HUDEP-2 (cell line): ENCODE results near the gene MRPS21.
"Not testable (repeated sequence)": the region's sequence is repeated elsewhere in the genome, so short reads cannot be mapped to it uniquely, and the experiment has no call there.

Experiments used
- DNase-seq, 76 experiments: peaks; one replicate each; lab custom pipeline; 2025; ENCODE audit not compliant: unreplicated experiment in 76 of 76; lab: John Stamatoyannopoulos, UW

Gene MRPS21

DNA sequence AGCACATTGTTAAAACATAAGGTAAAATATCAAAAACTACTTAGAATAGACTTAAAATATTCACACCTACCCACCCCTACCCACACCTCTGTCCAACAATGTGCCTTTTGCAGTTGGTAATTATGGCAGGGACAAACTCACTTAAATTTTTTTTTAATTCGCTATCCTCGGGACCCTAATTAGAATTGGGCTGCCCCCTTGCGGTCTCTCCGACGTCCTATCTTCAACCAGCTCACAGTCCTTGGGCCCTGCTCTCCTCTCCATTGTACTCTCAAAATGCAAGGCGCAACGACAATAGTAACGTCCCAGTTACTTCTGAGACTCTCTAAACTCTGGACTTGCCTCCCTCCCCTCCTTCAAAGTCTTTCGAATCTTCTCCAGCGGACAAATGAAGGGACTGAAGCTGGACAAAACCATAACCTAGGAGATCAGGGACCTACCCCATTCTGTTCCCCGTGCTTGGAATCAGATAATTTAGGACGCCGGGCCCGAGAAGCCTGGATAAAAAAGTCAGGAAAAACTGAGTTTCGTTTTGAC lies 12.4 kb upstream of the MRPS21 start:
- DNase-seq = peak in 70 of 76 experiments; percentile 7 to 77 (median 51)

DNA sequence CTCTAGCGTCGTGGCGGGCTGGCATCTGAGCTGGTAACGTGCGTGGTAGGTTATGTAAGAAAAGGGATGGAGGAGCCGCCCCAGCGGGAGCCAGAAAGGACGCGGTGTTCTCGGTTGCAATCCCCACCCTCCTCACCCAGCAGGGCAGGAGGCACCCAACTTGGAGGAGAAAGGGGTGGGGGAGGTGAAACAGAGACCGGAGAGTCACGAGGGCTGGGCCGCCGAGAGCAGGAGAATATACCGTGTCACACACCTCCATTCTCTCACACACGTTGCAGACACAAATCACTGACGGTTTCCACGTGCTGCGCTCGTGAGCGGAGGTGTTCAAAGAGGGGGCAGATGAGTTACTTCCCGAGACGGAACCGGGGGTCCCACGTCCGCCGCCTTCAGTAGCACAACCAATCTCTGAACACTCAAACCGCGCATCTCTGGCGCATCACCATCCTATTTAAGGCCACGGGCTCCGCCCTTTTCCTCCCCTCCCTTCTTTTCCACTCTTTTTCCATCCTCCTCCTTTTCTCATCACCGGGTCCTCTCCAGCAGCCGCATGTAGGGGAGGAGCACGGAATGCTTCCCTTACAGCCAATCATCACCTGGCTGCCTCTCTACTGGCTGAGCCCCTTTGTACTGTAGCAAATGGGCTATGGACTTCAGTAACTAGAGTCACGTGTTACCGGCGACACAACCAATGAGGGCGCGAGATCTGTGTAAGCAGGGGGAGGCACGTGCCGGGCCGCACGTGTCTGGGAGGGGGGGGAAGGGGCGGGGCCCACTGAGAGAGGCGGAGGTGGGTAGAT lies 11.7 kb upstream of the MRPS21 start, which contains the start of gene CIART:
CIART (plus strand) TSS at position 797 of the 800 bp plus-strand sequence. CDS start 714 bp downstream, outside the sequence.
- peak; percentile 54 to 98 (median 93) for DNase-seq

DNA sequence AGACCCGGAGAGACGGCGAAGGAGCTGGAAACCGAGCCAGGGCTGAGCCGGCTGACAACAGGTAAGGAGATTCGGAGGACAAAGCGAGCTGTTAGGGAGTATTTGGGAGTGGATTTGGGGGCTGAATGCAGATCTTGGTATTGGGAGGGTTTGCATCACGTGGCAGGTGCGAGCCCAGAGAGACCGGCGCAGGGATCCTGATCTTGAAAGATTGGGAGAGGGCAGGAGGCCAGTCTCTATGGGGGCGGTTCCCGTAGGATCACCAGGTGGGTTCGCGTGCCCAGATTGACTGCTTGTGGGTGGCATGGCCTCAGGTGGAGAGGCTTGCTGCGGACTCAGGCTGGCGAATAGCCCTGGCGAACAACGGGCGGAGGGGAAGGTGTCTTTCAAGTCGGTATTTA lies 11.1 kb upstream of the MRPS21 start:
- DNase-seq = peak in 7 of 76 experiments; percentile 47 to 58 (median 54)

DNA sequence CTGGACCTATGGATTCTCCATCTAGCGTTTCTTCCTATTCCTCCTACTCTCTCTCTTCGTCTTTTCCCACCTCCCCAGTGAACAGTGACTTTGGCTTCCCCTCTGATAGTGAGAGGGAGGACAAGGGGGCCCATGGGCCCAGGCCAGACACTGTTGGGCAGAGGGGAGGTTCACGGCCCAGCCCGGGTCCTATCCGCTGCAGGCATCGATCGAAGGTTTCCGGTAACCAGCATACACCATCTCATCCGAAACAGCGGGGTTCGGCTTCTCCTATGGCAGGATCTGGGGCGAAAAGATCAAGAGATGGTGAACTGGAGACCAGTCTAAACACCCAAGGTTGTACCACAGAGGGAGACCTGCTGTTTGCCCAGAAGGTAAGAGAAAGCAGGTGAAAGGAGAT lies 10.4 kb upstream of the MRPS21 start:
- DNase-seq = no peak

DNA sequence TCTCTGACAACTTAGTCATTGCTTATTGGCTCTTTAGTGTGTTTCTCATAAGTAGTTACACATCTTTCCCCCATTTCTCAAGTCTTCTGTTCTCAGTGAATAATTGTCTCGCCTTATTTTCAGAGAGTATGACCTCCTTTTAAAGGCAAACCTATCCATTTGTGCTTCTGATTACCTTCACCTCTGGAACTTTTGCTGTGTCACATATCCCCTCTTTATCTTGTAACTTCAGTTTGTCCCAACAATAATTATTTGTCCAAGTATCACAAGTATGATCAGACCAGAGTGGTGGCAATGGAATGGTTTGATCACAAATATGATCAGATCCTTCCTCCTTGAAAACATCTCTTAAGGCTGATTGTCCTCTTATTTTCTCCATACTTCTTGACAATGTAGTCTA lies 5.3 kb upstream of the MRPS21 start:
- DNase-seq = no peak

DNA sequence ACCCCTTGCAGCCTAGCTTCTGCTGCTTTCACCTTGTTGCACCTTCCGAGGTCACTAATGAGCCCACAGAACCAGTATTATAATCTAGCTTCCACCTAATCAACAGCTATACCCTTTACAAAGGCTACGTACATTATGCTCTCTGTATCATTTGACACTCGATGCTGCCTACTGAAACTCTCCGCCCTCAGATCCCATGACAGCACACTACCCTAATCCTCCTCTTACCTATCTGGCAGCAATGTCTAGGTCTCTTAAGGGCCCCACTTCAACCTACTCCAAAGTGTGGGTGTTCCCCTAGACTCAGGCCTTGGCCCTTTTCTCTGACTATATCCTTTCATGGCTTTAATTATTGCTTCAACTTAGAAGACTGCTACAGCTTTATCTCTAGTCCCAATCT lies 4.8 kb upstream of the MRPS21 start:
- no peak for DNase-seq

DNA sequence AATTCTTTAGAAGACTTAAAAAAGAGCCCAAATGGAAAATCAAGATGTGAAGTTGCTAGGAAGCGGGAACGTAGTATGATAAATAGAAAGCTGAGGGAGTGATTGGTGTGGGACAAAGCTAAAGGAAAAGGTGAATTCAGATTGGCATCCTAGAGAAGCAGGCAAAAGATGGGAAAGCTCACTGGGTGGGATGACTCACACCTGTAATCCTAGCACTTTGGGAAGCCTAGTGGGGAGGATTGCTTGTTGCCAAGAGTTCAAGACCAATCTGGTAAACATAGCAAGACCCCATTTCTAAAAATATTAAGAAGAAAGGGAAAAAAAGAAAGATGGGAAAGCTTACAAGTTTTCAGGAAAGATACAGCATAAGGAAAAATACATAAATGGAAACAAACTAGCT lies 1.8 kb downstream of the MRPS21 start:
- no peak for DNase-seq

DNA sequence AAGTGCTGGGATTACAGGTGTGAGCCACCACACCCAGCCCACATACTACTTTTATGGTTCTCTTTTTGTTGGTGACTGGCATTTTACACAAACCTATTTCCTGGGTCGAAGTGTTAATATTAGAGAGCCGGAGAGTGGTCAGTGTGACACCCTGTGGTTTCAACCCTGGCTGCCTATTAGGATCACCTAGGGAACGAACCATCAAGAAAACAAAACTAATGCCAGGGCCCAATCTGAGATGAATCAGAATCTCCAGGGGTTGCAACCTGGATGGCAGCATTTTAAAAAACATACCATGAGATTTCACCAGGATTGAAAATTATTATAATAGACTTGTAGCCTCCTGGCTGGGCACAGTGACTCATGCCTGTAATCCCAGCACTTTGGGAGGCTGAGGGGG lies 6.1 kb downstream of the MRPS21 start:
- DNase-seq = no peak

DNA sequence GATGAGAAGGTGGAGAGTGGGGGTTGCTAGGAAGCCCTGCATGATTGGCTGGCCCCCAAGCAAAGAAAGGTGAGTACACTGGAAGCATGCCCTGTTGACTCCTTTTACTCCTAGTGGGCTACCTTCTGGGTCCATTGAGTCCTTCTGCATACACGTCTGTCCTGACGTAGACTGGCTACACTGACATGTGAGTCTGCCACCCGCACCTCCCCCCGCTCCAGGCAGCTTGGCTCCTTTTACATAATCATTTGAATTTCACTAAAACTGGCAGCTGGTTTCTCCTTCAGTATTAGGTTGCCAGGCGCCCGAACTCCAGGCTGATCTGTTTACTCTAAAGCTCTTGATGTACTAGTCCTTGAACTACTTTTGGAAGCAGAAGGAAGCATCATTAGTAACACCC lies 8.7 kb downstream of the MRPS21 start:
- DNase-seq = no peak

DNA sequence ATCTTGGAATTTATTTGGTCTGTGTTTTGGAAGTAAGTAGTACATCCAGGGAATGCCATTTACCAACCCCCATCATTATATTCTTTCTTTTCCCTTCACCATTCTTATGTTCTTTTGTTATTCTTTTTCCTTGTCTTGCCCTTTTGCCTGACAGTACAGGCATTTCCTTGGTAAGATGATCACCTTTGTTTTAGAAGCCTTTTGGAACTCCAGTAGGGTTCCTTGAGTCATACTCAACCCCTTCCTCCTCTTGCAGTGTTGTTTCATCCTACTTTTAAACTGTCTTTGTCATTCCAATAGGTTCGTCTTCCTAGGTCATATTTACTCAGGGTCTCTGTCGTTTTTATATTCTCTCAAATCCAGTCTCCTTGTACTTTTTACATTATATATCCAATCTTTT lies 9.2 kb downstream of the MRPS21 start:
- DNase-seq = no peak

DNA sequence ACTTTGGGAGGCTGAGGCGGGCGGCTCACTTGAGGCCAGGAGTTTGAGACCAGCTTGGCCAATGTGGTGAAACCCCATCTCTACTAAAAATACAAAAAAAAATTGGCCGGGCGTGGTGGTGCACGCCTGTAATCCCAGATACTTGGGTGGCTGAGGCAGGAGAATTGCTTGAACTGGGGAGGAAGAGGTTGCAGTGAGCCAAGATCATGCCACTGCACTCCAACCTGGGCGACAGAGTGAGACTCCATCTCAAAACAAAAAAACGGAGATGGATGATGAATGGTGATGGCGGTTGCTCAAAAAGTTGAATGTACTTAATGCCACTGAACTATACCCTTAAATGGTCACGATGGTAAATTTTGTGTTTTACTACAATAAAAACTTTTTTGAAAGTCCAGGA lies 14.9 kb downstream of the MRPS21 start:
- DNase-seq = not testable (repeated sequence)

DNA sequence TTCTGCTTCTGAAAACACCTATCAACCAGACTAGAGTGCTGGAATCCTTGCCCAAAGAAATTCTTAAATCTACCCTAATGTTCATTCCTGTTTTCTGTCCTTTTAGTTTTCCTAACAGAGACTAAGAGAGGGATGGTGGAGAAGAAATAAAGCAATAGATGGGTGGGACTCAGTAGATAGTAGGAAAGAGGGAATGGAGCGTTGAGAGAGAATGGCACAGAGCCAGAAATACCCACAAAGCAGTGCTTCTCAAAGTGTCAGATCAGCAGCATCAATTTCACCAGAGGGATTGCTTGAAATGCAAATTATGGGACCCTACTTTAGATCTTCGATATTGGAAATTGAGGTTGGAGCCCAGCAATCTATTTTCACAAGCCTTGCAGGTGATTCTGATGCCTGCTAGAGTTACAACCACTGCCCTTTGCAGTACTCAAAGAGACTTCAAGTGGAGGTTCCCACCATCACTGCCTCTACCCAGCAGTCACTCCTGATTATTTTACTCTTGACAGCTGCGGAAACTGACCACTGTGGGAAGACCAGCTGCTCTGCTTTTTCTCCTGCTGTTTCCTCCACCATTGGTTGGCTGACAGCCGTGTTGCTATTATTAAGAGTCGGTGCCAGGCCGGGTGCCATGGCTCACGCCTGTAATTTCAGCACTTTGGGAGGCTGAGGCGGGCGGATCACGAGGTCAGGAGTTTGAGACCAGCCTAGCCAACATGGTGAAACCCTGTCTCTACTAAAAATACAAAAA lies 16.3 kb downstream of the MRPS21 start:
- DNase-seq = peak in 1 of 76 experiments; percentile 15

DNA sequence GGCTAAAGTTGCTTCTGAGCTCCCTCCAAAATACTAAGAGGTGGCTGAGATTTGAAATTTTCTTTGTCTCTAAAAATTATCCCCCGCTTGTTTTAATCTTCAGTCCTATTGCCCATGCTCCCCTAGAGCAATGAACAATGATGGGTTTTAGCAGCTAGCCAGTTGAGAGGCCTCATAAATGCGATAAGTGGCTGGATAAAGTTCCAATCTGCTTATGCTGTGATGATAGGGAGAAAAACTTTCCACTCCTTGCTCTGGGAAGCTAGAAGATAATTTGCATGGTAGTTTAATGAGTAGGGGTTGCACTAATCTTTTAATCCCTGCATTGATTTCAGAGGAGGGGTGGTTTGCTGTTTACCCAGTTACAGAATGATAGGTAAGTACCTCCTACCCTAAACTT lies 18.1 kb downstream of the MRPS21 start:
- DNase-seq = no peak

DNA sequence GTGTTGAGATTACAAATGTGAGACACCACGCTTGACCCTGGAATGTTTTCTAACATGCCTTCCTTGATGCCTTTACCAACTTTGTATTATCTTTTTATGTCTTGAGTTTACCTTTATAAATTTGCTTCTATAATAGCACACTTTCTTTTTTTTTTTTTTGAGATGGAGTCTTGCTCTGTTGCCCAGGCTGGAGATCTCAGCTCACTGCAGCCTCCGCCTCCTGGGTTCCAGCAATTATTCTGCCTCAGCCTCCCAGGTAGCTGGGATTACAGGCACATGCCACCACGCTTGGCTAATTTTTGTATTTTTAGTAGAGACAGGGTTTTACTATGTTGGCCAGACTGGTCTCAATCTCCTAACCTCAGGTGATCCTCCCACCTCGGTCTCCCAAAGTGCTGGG lies 21.0 kb downstream of the MRPS21 start:
- DNase-seq = not testable (repeated sequence)

DNA sequence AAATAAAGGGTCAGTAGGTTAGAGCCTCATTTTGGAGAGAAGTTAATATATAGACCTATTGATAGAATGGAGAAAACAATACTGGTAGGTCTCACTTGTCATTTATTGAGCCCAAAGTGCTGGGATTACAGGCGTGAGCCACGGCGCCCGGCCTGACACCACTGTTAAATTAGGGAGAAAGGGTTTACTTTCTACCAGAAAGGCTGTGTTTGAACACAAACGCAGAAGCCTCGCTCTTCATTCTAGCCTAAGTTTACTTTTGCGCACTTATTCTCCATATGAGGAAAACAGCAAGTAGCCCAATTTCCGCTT lies 27.0 kb downstream of the MRPS21 start:
- no peak for DNase-seq

DNA sequence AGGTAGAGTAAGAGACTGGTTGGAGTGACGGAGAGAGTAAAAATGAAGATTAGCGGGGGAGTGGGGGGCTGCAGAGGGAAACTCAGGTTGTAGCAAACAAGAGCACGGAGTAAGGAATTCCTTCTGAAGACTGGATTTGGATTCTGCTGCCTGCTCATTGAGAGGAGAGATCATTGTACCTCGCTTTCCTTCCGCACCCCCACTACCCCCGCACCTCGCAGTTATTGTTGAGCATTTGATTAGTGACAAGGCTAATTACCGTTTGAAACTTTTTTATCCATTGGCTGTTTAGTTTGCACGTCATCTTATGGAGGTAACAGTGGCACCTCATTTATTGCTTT lies 28.1 kb downstream of the MRPS21 start:
- DNase-seq = no peak

DNA sequence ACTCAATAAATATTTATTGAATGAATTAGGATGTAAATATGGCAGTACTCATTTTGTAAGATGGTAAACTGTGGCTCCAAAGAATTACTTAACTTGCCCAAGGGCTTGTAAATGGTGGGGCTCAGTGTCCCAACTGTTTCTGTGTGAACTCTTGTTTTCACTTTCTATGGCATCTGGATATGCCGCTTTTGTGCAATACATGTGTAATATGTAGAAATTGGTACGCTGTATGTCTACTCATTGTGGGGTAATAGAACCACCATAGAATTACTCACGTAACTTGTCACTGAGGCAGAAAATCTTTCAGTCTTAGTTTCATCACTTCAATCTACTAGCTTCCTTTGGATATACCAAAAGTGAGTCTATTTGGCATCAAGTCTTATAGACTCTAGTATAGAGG lies 28.6 kb downstream of the MRPS21 start:
- DNase-seq = no peak

DNA sequence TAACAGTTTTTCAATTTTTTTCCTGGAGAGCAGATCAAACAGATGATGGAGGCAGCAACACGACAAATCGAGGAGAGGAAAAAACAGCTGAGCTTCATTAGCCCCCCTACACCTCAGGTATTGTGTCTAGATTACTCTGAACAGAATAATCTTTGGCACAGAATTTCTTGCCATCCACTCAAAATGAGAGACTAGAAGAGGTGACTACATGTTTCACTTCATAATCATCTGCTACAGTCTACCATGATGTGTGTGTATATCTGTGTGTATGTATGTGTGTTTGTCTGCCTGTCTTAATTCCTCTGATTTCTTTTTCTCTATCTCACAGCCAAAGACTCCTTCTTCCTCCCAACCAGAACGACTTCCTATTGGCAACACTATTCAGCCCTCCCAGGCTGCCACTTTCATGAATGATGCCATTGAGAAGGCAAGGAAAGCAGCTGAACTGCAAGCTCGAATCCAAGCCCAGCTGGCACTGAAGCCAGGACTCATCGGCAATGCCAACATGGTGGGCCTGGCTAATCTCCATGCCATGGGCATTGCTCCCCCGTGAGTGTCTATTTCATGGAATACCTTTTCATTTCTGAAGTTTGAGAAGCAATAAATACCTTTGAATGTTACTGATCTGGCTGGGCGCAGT lies 39.1 kb downstream of the MRPS21 start:
- DNase-seq = no peak

DNA sequence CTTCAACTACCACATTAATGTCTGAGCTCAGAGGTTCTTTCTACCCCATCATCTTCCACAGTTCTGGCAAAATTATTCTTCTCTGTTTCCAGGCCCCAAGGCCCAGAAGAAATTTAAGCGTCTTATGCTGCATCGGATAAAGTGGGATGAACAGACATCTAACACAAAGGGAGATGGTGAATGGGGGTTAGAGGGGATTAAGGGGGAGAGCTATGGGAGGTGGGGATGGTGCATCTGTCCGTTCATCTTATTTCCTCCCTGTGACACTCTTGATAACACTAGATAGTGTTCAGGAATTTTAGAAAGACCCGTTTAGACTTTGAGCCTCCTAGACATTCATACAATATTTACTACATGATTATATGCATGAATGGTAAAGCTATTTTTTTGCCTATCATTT lies 52.7 kb downstream of the MRPS21 start:
- no peak for DNase-seq

DNA sequence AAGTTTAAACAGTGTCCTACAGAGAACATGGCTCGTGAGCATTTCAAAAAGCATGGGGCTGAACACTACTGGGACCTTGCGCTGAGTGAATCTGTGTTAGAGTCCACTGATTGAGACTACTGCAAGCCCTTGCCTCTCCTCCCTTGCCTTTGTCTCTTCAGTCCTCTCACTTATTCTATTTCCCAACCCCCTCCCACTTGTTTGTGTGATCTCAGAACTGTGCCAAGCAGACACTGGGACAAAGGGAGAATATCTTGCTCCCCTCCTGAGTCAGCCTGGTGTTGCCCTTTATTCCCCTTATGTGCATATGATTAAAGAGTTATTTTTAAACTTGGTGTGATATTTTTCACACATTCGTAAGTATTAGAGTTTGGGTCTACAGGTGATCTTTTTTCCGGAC lies 59.2 kb downstream of the MRPS21 start:
- DNase-seq = no peak
